HUES64 (cell line): ENCODE measurements around the gene SNX15.
"Not testable (repeated sequence)": the region's sequence is repeated elsewhere in the genome, so short reads cannot be mapped to it uniquely, and the experiment has no call there.

Experiments
- H3K27ac ChIP-seq: 2 replicates; pipeline ENCODE4 v1.7.0; 2013; ENCODE audit warnings: low read depth, low read length, inconsistent platforms
- H3K27me3 ChIP-seq: 2 replicates; pipeline ENCODE4 v1.6.1; 2013; ENCODE audit warnings: mild to moderate bottlenecking, low read length; ENCODE audit not compliant: insufficient read depth
- H3K36me3 ChIP-seq: 2 replicates; pipeline ENCODE4 v1.6.1; 2013; ENCODE audit warnings: mild to moderate bottlenecking, low read length; ENCODE audit not compliant: insufficient read depth
- H3K4me1 ChIP-seq: 2 replicates; pipeline ENCODE4 v1.6.1; 2013; ENCODE audit warnings: mild to moderate bottlenecking, low read length, moderate library complexity; ENCODE audit not compliant: insufficient read depth
- H3K4me3 ChIP-seq: 2 replicates; pipeline ENCODE4 v1.5.1; 2013; ENCODE audit warnings: mild to moderate bottlenecking, low read length, moderate library complexity
- H3K9ac ChIP-seq: 2 replicates; pipeline ENCODE4 v1.6.1; 2013; ENCODE audit warnings: mild to moderate bottlenecking, low read depth, low read length
- H3K9me3 ChIP-seq: 2 replicates; pipeline ENCODE4 v1.6.1; 2013; ENCODE audit warnings: low read depth, low read length; ENCODE audit not compliant: insufficient read depth
- WGBS: fragments of 150-250, 120-280 bp; methylation state at CpG from one replicate; pipeline ENCODE4 v1.1.7; 2013; ENCODE audit warnings: missing lambda C conversion rate; 5-methylcytosine and 5-hydroxymethylcytosine counted together

The SNX15 gene

GRCh38 chr11:65016705-65017104 lies 10.5 kb upstream of the SNX15 start:
- Histone ChIP-seq H3K27ac (no peak overlapping the region), H3K36me3 (peaks cover 34% of the 10 kb centered on the region), H3K9me3 (no peaks in the 10 kb centered on the region), H3K4me3 (no peak overlapping the region), H3K4me1 (peaks cover 4% of the 10 kb centered on the region; the same call in 1 of the 2 replicates), H3K9ac (no peak overlapping the region), H3K27me3 (no peaks in the 10 kb centered on the region)
- WGBS = 89% methylated on average over 4 of the region's 4 CpGs

GRCh38 chr11:65017937-65018336 lies 9.3 kb upstream of the SNX15 start:
- Histone ChIP-seq H3K27ac (no peak overlapping the region), H3K9ac (no peak overlapping the region), H3K4me3 (no peak overlapping the region), H3K27me3 (no peaks in the 10 kb centered on the region), H3K36me3 (peaks cover 39% of the 10 kb centered on the region), H3K9me3 (no peaks in the 10 kb centered on the region), H3K4me1 (peaks cover 4% of the 10 kb centered on the region; the same call in 1 of the 2 replicates)
- 94% methylated on average over 6 of the region's 6 CpGs for WGBS

- no peaks in the 10 kb centered on the region for H3K9me3 ChIP-seq
- no peak overlapping the region for H3K9ac ChIP-seq
- no peak overlapping the region for H3K27ac ChIP-seq
- H3K4me3 ChIP-seq = no peak overlapping the region
- no peaks in the 10 kb centered on the region for H3K27me3 ChIP-seq
- peaks cover 39% of the 10 kb centered on the region for H3K36me3 ChIP-seq
- no peaks in the 10 kb centered on the region for H3K4me1 ChIP-seq
- 91% methylated on average over 7 of the region's 7 CpGs for WGBS
Observed at GRCh38 chr11:65019824-65020223, 7.4 kb upstream of the SNX15 start.

GRCh38 chr11:65021003-65021402 lies 6.2 kb upstream of the SNX15 start:
- H3K9ac ChIP-seq = no peak overlapping the region
- H3K4me1 ChIP-seq = no peaks in the 10 kb centered on the region
- H3K27ac ChIP-seq = no peak overlapping the region
- no peaks in the 10 kb centered on the region for H3K27me3 ChIP-seq
- WGBS = 93% methylated on average over 3 of the region's 3 CpGs
- no peak overlapping the region for H3K4me3 ChIP-seq
- H3K36me3 ChIP-seq = peaks cover 39% of the 10 kb centered on the region
- H3K9me3 ChIP-seq = no peaks in the 10 kb centered on the region

- Histone ChIP-seq H3K36me3 (peaks cover 39% of the 10 kb centered on the region), H3K9me3 (no peaks in the 10 kb centered on the region), H3K27ac (no peak overlapping the region), H3K9ac (no peak overlapping the region), H3K27me3 (no peaks in the 10 kb centered on the region), H3K4me3 (no peak overlapping the region), H3K4me1 (no peaks in the 10 kb centered on the region)
- WGBS = 97% methylated on average over 11 of the region's 11 CpGs
Observed at GRCh38 chr11:65021509-65021908, 5.7 kb upstream of the SNX15 start.

GRCh38 chr11:65023502-65023901 lies 3.7 kb upstream of the SNX15 start:
- H3K9ac ChIP-seq, H3K4me1 ChIP-seq, H3K27me3 ChIP-seq, H3K9me3 ChIP-seq, H3K4me3 ChIP-seq, H3K27ac ChIP-seq: not testable (repeated sequence)
- 94% methylated on average over 8 of the region's 8 CpGs for WGBS
- H3K36me3 ChIP-seq = peaks cover 28% of the 10 kb centered on the region

- Histone ChIP-seq H3K27ac (no peak overlapping the region), H3K27me3 (no peaks in the 10 kb centered on the region), H3K9me3 (no peaks in the 10 kb centered on the region), H3K4me1 (peaks cover 3% of the 10 kb centered on the region; the same call in 1 of the 2 replicates), H3K36me3 (peaks cover 4% of the 10 kb centered on the region; the same call in 1 of the 2 replicates), H3K4me3 (peak overlapping the region; percentile 69), H3K9ac (peak overlapping the region; percentile 45; the same call in 1 of the 2 replicates)
- 58% methylated on average over 10 of the region's 10 CpGs for WGBS
Observed at GRCh38 chr11:65026810-65027209, 429 bp upstream of the SNX15 start.

- Histone ChIP-seq H3K27ac (no peak overlapping the region), H3K27me3 (no peaks in the 10 kb centered on the region), H3K4me3 (no peak overlapping the region), H3K9ac (no peak overlapping the region), H3K36me3 (peaks cover 11% of the 10 kb centered on the region; the same call in 1 of the 2 replicates), H3K9me3 (no peaks in the 10 kb centered on the region), H3K4me1 (no peaks in the 10 kb centered on the region)
- 82% methylated on average over 13 of the region's 13 CpGs for WGBS
Observed at GRCh38 chr11:65032216-65032615, 5.0 kb downstream of the SNX15 start.

- Histone ChIP-seq H3K27ac (no peak overlapping the region), H3K27me3 (no peaks in the 10 kb centered on the region), H3K4me1 (no peaks in the 10 kb centered on the region), H3K9me3 (no peaks in the 10 kb centered on the region), H3K4me3 (no peak overlapping the region), H3K36me3 (peaks cover 14% of the 10 kb centered on the region; the same call in 1 of the 2 replicates), H3K9ac (no peak overlapping the region)
- 94% methylated on average over 2 of the region's 2 CpGs for WGBS
Observed at GRCh38 chr11:65034423-65034822, 7.2 kb downstream of the SNX15 start.

- no peak overlapping the region for H3K27ac ChIP-seq
- no peak overlapping the region for H3K4me3 ChIP-seq
- peaks cover 14% of the 10 kb centered on the region; the same call in 1 of the 2 replicates for H3K36me3 ChIP-seq
- no peak overlapping the region for H3K9ac ChIP-seq
- no peaks in the 10 kb centered on the region for H3K27me3 ChIP-seq
- peaks cover 5% of the 10 kb centered on the region; the same call in 1 of the 2 replicates for H3K4me1 ChIP-seq
- 92% methylated on average over 11 of the region's 11 CpGs for WGBS
- no peaks in the 10 kb centered on the region for H3K9me3 ChIP-seq
Observed at GRCh38 chr11:65035579-65035978, 8.3 kb downstream of the SNX15 start.

- Histone ChIP-seq H3K9me3 (no peaks in the 10 kb centered on the region), H3K27me3 (no peaks in the 10 kb centered on the region), H3K9ac (no peak overlapping the region), H3K4me3 (no peak overlapping the region), H3K27ac (no peak overlapping the region), H3K36me3 (peaks cover 14% of the 10 kb centered on the region; the same call in 1 of the 2 replicates), H3K4me1 (peaks cover 5% of the 10 kb centered on the region; the same call in 1 of the 2 replicates)
- WGBS = 96% methylated on average over 6 of the region's 6 CpGs
Observed at GRCh38 chr11:65036931-65037330, 9.7 kb downstream of the SNX15 start.

GRCh38 chr11:65040520-65040846 lies 13.2 kb downstream of the SNX15 start:
- Histone ChIP-seq H3K27ac (peak overlapping the region; percentile 95), H3K4me1 (peaks cover 5% of the 10 kb centered on the region; the same call in 1 of the 2 replicates), H3K9ac (peak overlapping the region; percentile 90), H3K36me3 (peaks cover 33% of the 10 kb centered on the region), H3K4me3 (peak overlapping the region; percentile 95), H3K27me3 (no peaks in the 10 kb centered on the region), H3K9me3 (no peaks in the 10 kb centered on the region)
- 24% methylated on average over 7 of the region's 7 CpGs for WGBS
